NCI-H1048 (cell line): ENCODE results near the gene SLC16A8.

Source experiments
- DNase-seq: peaks from one replicate; lab custom pipeline; 2025; lab: John Stamatoyannopoulos, UW

Gene SLC16A8

DNA sequence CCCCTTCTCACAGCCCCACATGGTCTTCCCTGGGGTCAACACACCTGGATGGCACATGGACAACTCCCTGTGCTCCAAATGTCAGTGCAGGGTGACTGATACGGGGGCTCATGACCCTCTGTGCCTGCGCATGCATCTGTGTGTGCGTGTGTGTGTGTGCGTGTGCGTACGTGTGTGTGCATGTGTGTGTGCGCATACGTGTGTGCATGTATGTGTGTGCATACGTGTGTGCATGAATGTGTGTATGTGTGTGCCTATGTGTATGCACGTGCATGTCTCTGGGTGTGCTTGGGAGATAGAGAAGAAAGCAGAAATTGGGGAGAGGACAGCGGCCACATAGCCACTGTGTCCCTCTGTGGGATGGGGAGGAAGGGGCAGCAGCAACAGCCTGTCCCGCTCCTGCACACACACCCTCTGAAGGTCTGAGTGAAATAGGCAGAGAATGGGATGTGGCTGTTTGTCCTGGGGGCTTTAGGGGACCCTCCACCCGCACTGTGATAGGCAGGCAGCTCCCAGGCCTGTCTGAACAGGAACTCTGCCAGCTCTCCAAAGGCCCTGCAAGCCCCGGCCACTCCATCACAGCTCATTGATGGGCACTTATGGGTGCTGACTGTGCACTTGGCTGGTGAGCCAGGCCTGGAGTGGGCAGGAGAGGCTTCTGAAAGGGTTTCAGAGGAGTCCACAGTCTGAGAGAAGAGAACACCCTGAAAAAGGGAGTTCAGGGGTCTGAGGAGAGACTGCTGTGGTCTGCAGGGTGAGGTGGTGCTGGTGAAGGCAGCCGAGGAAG, 55.4 kb downstream of the SLC16A8 start:
- no peak for DNase-seq
